Measurements from ENCODE around the gene EXOC1L.

DNA sequence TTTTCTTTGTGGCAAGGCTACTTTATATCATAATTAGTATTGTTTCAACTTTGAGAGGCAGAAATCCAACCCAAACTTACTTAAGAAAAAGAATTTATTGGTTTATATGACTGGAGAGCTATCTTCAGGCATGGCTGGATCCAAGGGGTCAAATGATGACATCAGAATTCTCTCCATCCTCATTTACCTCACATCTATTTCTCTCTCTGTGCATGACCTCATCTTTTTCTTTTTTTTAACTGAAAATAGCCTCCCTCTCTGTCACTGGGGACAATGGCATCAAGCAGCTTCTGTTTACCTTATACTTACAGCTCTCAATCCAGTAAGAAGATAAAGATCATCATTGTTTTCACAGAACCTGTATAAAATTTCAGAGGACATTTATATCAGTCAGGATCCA lies 12.0 kb upstream of the EXOC1L start:
- TF ChIP-seq, protein P1, sequence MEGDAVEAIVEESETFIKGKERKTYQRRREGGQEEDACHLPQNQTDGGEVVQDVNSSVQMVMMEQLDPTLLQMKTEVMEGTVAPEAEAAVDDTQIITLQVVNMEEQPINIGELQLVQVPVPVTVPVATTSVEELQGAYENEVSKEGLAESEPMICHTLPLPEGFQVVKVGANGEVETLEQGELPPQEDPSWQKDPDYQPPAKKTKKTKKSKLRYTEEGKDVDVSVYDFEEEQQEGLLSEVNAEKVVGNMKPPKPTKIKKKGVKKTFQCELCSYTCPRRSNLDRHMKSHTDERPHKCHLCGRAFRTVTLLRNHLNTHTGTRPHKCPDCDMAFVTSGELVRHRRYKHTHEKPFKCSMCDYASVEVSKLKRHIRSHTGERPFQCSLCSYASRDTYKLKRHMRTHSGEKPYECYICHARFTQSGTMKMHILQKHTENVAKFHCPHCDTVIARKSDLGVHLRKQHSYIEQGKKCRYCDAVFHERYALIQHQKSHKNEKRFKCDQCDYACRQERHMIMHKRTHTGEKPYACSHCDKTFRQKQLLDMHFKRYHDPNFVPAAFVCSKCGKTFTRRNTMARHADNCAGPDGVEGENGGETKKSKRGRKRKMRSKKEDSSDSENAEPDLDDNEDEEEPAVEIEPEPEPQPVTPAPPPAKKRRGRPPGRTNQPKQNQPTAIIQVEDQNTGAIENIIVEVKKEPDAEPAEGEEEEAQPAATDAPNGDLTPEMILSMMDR (conservative IDR thresholded peaks at IDR 0.05; ENCODE audit: low read length), result no peak
- TF ChIP-seq EZH2phosphoT487 (IDR thresholded peaks at IDR 0.05; ENCODE audit: borderline replicate concordance), result no peak
